GM19395 (cell line): ENCODE measurements around the gene TCFL5.

Source experiments
- ATAC-seq: cut with Tn5 transposase; IDR thresholded peaks from one replicate; pipeline ENCODE4 v1.9.1; 2021; ENCODE audit warnings: mild to moderate bottlenecking, moderate library complexity; ENCODE audit not compliant: unreplicated experiment

The TCFL5 gene

GRCh38 chr20:62800314-62801259 lies 61.0 kb downstream of the TCFL5 start:
- ATAC-seq: no peak

- ATAC-seq: no peak
Observed at GRCh38 chr20:62799873-62800272, 61.7 kb downstream of the TCFL5 start.

- no peak for ATAC-seq
Observed at GRCh38 chr20:62799459-62799858, 62.2 kb downstream of the TCFL5 start.

- no peak for ATAC-seq
Observed at GRCh38 chr20:62799036-62799435, 62.6 kb downstream of the TCFL5 start.

GRCh38 chr20:62797671-62798532 lies 63.7 kb downstream of the TCFL5 start:
- ATAC-seq: no peak

- no peak for ATAC-seq
Observed at GRCh38 chr20:62796699-62797491, 64.7 kb downstream of the TCFL5 start.

- no peak for ATAC-seq
Observed at GRCh38 chr20:62795023-62795761, 66.4 kb downstream of the TCFL5 start.

GRCh38 chr20:62794007-62794724 lies 67.5 kb downstream of the TCFL5 start:
- peak; percentile 65 for ATAC-seq

- ATAC-seq: no peak
Observed at GRCh38 chr20:62793757-62794006, 67.9 kb downstream of the TCFL5 start.

GRCh38 chr20:62792940-62793756 lies 68.5 kb downstream of the TCFL5 start:
- ATAC-seq: no peak

- no peak for ATAC-seq
Observed at GRCh38 chr20:62792182-62792939, 69.3 kb downstream of the TCFL5 start.

GRCh38 chr20:62791301-62792181 lies 70.1 kb downstream of the TCFL5 start:
- ATAC-seq: no peak
